OCI-LY7 (cell line): Measurements from ENCODE around the gene ARAF. TPM values are rescaled to one million over a fixed set of nuclear protein-coding genes. Genes with fewer than 3 reads are reported as not detected.

Source experiments
- BruUV-seq: library from RNA; stranded (reverse); fragments of 400-500 nt; replicated peaks from 2 replicates; lab custom pipeline; 2021; lab: Mats Ljungman, UMichigan
- CTCF ChIA-PET: fragments of 300-600 bp; sonication (Branson Sonifier 250); formaldehyde crosslinking; loops from one replicate; lab custom pipeline; 2022; ENCODE audit warnings: antibody characterized with exemption; ENCODE audit not compliant: unreplicated experiment; lab: Charles Lee
- POLR2A ChIA-PET: fragments of 300-600 bp; sonication (Branson Sonifier 250); formaldehyde crosslinking; loops from one replicate; lab custom pipeline; 2022; ENCODE audit warnings: antibody characterized with exemption; lab: Charles Lee
- DNase-seq: peaks from one replicate; pipeline ENCODE4 v3.0.0-alpha.2; 2015; ENCODE audit warnings: low spot score
- H2AFZ ChIP-seq: fragments of 200-600 bp; sonication (generic), shearing (Covaris generic); 2 replicates; pipeline ENCODE4 v1.6.1; 2014; ENCODE audit warnings: mild to moderate bottlenecking, antibody characterized with exemption, low read length, moderate library complexity
- H3K27ac ChIP-seq: fragments of 200-600 bp; sonication (generic); 2 replicates; pipeline ENCODE4 v1.5.1; 2014; ENCODE audit warnings: mixed run types, low read depth, mild to moderate bottlenecking, moderate library complexity, low read length, inconsistent platforms; ENCODE audit not compliant: poor library complexity, severe bottlenecking
- H3K36me3 ChIP-seq: fragments of 200-600 bp; sonication (generic); 2 replicates; pipeline ENCODE4 v1.6.1; 2014; ENCODE audit warnings: mild to moderate bottlenecking, antibody characterized with exemption, low read length, moderate library complexity, mixed read lengths; ENCODE audit not compliant: insufficient read depth
- H3K4me1 ChIP-seq: fragments of 200-600 bp; sonication (generic); 2 replicates; pipeline ENCODE4 v1.5.1; 2014; ENCODE audit warnings: mild to moderate bottlenecking, low read length; ENCODE audit not compliant: insufficient read depth, poor library complexity, severe bottlenecking
- H3K4me2 ChIP-seq: fragments of 200-600 bp; sonication (generic); 2 replicates; pipeline ENCODE4 v1.6.1; 2014; ENCODE audit warnings: mild to moderate bottlenecking, low read length
- H3K4me3 ChIP-seq: fragments of 200-600 bp; sonication (generic); 2 replicates; pipeline ENCODE4 v1.5.1; 2014; ENCODE audit warnings: mild to moderate bottlenecking, low read depth, low read length; ENCODE audit not compliant: poor library complexity, severe bottlenecking
- H3K79me2 ChIP-seq: fragments of 200-600 bp; sonication (generic); 2 replicates; pipeline ENCODE4 v1.6.1; 2016; ENCODE audit warnings: low read depth, mild to moderate bottlenecking, low read length, moderate library complexity, mixed read lengths; ENCODE audit not compliant: insufficient read depth
- H3K9me2 ChIP-seq: fragments of 200-600 bp; sonication (generic); 2 replicates; pipeline ENCODE4 v1.6.1; 2016; ENCODE audit warnings: mild to moderate bottlenecking, low read length, mixed read lengths; ENCODE audit not compliant: insufficient read depth
- H3K9me3 ChIP-seq: fragments of 200-600 bp; sonication (generic); 2 replicates; pipeline ENCODE4 v1.6.1; 2014; ENCODE audit warnings: mild to moderate bottlenecking, mixed run types, low read length, mixed read lengths
- H4K20me1 ChIP-seq: fragments of 200-600 bp; sonication (generic); 2 replicates; pipeline ENCODE4 v1.6.1; 2014; ENCODE audit warnings: mild to moderate bottlenecking, antibody characterized with exemption, low read length, moderate library complexity, mixed read lengths; ENCODE audit not compliant: insufficient read depth
- EZH2phosphoT487 ChIP-seq: fragments of 200-600 bp; sonication (generic); IDR thresholded peaks from 2 replicates; pipeline ENCODE4 v1.6.1; 2018; ENCODE audit warnings: low read depth, borderline replicate concordance, mild to moderate bottlenecking, mixed run types, antibody characterized with exemption, low read length, moderate library complexity, mixed read lengths
- intact Hi-C: fragments of 100-400 bp; cut with micrococcal nuclease; formaldehyde crosslinking; loops from one replicate; pipeline ENCODE4 v1.10.0; 2022; ENCODE audit not compliant: unreplicated experiment
- total RNA-seq, 2 experiments: library from RNA; depleted of rRNA in 1 of 2; stranded (reverse); fragments of >200 nt in 1 of 2; shearing (Covaris generic) in 1 of 2; gene quantifications; 2 replicates each; pipeline ENCODE4 v1.2.3, GENCODE V29; 2014 to 2022
- TF ChIP-seq, protein P1 (sequence below): fragments of 200-600 bp; sonication (generic); conservative IDR thresholded peaks from 2 replicates; pipeline ENCODE4 v1.5.1; 2014; ENCODE audit warnings: mild to moderate bottlenecking, antibody characterized with exemption, low read length, moderate library complexity, mixed read lengths

The ARAF gene
- total RNA-seq, 2 experiments from 2014 or later, result 28.9 to 52.4 TPM

DNA sequence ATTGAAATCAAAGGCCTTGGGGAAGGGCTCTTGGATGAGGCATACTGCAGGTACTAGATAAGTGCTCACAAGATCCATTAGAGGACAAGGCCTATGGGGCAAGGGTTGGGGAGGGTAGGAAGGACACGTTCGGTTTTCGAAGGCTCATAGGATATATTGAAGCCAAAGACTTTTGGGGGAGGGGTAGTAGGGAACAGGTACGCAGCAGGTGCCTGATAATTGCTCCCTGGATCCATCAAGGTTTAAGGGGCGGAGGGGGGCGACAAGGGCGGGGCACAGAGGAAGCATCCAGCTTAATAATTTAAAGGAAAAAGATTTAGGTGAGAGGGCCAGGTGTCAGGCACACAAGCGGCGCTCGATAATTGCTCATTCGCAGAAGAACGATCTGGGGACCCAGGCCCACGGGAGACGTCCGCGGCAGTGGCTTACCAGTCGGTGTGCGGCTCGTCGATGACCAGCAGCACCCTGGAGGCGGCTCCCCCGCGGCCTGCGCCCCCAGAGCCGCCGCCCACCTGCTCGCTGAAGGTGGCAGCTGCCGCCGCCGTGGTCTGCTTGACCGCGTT lies 58.0 kb downstream of the ARAF start:
- Histone ChIP-seq H2AFZ (no peak overlapping the region), H3K9me2 (no peaks in the 10 kb centered on the region), H3K79me2 (no peaks in the 10 kb centered on the region), H3K4me1 (no peaks in the 10 kb centered on the region), H3K9me3 (no peaks in the 10 kb centered on the region), H3K27ac (no peak overlapping the region), H4K20me1 (no peaks in the 10 kb centered on the region), H3K4me2 (no peak overlapping the region), H3K4me3 (no peak overlapping the region), H3K36me3 (no peaks in the 10 kb centered on the region)
- BruUV-seq, result no TSS peak
- POLR2A ChIA-PET, result interaction anchor here (0.6 kb wide), 1 partner anchor 250 kb away, joined by 3 read pairs; no protein-coding TSS in a partner anchor
- intact Hi-C loops, result no loop called here
- DNase-seq, result no peak
- CTCF ChIA-PET, result no interaction called here
- TF ChIP-seq EZH2phosphoT487, result no peak
- TF ChIP-seq, protein P1, sequence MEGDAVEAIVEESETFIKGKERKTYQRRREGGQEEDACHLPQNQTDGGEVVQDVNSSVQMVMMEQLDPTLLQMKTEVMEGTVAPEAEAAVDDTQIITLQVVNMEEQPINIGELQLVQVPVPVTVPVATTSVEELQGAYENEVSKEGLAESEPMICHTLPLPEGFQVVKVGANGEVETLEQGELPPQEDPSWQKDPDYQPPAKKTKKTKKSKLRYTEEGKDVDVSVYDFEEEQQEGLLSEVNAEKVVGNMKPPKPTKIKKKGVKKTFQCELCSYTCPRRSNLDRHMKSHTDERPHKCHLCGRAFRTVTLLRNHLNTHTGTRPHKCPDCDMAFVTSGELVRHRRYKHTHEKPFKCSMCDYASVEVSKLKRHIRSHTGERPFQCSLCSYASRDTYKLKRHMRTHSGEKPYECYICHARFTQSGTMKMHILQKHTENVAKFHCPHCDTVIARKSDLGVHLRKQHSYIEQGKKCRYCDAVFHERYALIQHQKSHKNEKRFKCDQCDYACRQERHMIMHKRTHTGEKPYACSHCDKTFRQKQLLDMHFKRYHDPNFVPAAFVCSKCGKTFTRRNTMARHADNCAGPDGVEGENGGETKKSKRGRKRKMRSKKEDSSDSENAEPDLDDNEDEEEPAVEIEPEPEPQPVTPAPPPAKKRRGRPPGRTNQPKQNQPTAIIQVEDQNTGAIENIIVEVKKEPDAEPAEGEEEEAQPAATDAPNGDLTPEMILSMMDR, result no peak

DNA sequence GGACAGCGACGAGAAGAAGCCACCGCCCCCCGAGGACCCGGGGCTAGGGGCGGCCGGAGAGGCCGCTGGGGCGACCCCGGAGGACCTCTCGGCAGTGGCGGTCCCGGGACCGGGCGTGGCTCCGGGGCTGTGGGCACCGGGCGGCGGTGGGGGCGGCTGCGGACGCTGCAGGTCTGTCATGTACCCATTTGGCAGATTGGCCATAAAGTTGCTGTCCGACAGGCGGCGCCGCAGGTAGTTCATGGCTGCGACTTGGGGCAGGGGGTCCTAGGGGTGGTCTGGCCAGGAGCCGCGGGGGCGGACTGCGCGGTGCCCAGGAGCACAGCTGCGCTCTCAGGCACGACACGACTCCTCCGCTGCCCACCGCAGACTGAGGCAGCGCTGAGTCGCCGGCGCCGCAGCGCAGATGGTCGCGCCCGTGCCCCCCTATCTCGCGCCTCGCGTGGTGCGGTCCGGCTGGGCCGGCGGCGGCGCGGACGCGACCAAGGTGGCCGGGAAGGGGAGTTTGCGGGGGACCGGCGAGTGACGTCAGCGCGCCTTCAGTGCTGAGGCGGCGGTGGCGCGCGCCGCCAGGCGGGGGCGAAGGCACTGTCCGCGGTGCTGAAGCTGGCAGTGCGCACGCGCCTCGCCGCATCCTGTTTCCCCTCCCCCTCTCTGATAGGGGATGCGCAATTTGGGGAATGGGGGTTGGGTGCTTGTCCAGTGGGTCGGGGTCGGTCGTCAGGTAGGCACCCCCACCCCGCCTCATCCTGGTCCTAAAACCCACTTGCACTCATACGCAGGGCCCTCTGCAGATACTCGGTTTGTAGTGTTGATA lies 58.7 kb downstream of the ARAF start, which contains the start of gene SYN1:
Gene SYN1, minus strand, starts transcription at position 372 of the 817 bp plus-strand sequence. Its CDS starts 129 bp downstream, at position 243.
- BruUV-seq, result no TSS peak

More for the DNA sequence above, 58.7 kb downstream of the ARAF start, which contains the start of gene SYN1:
- CTCF ChIA-PET, result no interaction called here
- Histone ChIP-seq H3K4me3 (no peak within 1 kb of the TSS), H2AFZ (no peak within 1 kb of the TSS), H3K4me2 (no peak within 1 kb of the TSS), H3K4me1 (no peaks in the 10 kb centered on the region), H3K27ac (no peak within 1 kb of the TSS), H3K9me3 (no peaks in the 10 kb centered on the region), H3K36me3 (no peaks in the 10 kb centered on the region), H3K79me2 (no peaks in the 10 kb centered on the region), H4K20me1 (no peaks in the 10 kb centered on the region), H3K9me2 (no peaks in the 10 kb centered on the region)
- POLR2A ChIA-PET, result no interaction called here
- DNase-seq, result no peak
- intact Hi-C loops, result no loop called here
- no peak for TF ChIP-seq EZH2phosphoT487
- TF ChIP-seq, protein P1, result no peak
